NCI-H510A treated with DMSO at 0.1 percent for 48 hours (cell line): ENCODE results near the gene RPS6KA2.

Experiments used
- DNase-seq: peaks from one replicate; lab custom pipeline; 2025; lab: John Stamatoyannopoulos, UW

RPS6KA2 gene

GRCh38 chr6:166448432-166448831, 178.6 kb downstream of the RPS6KA2 start:
- no peak for DNase-seq

- no peak for DNase-seq
These were observed 180.4 kb downstream of the RPS6KA2 start for GRCh38 chr6:166446567-166447065.

GRCh38 chr6:166446146-166446545, 180.9 kb downstream of the RPS6KA2 start:
- DNase-seq: no peak

DNA sequence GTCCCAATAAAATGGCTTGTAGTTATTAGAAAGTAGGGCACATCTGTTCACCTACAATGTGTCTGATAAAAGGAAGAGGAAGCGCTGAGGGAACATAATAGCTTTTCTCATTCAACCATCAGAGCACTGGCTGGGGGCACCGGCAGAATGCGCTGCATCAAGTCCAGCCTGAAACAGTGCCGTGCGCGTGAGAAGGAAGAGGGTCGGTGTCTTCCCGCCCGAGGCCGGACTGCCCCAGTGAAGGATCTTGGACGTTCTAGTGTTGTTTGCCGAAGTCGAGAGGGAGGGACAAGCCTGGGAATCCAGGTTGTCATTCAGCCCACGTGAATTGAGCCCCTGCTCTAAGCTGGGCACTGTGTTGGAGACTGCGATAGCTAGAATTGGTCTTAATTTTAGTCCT, 182.6 kb downstream of the RPS6KA2 start:
- DNase-seq: no peak

DNA sequence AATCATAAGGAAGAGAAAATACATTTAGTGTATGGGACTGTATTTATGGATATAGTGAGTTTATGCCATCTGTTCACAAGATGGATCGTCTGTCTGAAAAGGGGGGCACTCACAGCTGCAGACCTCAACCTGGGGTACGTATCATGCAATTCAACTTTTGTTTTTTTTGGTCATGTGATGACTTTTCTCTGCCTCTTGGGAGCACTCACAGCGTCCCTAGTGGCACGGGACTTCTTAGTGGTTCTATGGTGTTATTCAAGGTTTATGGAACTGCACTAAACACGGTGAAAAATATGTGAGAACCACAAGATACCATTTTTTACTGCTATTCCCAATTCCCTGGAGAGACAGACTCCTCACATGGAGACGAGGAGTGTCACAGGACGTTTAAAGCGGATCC, 183.9 kb downstream of the RPS6KA2 start:
- no peak for DNase-seq

DNA sequence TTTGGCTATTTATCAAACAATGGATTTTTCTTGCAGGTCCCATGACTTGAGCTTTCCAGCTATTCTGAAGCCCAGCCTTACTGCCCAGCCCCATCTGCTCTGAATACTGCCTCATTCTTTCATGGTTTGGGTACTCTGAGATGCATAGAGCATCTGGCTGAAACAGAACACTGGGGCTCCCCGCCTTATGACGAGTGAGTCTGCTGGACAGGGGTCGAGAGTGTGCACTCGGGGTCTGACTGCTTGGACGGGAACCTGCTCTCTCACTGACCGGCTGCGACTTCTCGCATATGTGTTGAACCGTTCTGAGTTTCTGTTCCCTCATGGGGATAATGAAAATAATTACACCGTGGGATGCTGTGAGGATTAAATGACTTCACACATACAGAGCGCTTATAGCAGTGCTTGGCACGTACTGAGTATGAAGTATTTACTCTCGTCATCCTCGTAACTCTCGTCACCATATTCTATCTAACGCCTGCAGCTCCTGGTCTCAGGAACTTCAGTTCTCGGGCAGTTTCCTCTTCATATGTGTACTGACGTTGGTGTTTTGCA, 184.8 kb downstream of the RPS6KA2 start:
- no peak for DNase-seq

- DNase-seq: no peak
These were observed 185.5 kb downstream of the RPS6KA2 start for GRCh38 chr6:166441325-166442078.

DNA sequence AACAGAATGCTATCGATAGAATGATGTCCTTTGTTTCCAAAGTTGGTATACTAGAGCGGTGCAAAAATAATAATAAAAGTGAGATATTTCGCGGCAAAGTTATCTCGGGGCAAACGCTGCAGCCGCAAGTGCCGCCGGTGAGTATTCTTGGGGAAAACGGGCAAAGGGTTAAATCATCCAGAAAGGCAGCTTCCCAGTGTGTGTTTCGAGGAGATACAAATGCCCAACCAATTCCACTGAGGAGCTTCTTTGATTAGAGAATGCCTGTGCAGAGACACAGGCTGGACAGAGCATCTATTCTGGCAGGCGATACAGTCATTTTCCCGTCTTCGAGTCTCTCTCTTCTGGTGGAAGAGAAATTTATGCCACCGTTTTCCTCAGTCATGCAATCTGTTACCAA, 186.3 kb downstream of the RPS6KA2 start:
- DNase-seq: no peak

DNA sequence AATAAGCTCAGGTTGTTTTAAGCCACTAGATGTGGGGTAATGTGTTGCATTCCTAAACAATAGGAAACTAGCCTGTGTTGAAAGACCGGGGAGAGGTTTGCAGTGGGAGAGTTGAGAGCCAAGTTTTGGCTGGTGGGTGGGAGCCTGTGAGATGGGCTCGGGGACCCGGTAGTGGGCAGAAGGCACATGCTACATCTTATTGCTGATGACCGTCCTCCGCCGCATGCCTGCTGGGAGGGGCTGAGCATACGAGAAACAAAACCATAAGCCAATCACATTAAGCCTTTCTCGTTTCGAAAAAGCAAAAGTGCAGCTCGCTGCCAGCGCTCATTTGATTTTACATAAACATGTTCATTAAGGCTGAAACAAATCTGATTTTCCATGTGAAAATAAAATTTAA, 186.9 kb downstream of the RPS6KA2 start:
- DNase-seq: no peak

DNA sequence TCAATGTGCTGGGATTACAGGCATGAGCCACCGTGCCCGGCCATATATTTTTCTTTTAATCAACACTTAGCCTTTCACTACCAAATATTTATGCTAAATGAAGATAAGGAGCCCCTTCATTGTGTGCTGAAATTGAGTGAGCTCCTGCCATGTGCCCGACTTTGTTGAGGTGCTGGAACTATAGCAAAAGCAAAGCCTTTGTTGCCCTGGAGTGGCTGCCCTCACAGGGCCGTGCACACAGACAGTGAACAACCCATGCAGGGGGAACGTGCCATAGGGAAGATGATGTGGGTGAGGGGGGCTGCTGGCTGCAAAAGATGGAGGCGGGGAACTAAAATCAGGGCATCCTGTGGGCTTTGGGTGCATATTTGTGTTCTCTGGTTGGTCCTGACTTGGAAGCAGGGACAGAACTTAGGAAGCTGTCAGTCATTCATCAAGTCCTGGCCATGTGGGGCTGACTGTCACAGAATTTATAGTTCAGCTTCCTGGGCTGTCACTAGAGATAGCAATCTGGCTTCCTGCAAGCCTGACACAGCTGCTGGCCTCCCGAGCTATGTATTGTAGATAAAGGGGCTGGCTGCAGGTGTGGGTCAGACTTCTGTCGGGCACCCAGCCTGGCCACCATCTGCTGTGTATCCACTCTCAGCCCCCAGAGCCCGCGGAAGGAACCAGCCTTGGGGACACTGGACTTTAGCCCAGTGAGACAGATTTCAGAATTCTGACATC, 187.5 kb downstream of the RPS6KA2 start:
- no peak for DNase-seq

- DNase-seq: no peak
These were observed 188.7 kb downstream of the RPS6KA2 start for GRCh38 chr6:166438211-166438861.

GRCh38 chr6:166437661-166438060, 189.4 kb downstream of the RPS6KA2 start:
- no peak for DNase-seq

- DNase-seq: no peak
These were observed 190.6 kb downstream of the RPS6KA2 start for GRCh38 chr6:166436195-166437139.

- DNase-seq: no peak
These were observed 191.5 kb downstream of the RPS6KA2 start for GRCh38 chr6:166435574-166435973.

DNA sequence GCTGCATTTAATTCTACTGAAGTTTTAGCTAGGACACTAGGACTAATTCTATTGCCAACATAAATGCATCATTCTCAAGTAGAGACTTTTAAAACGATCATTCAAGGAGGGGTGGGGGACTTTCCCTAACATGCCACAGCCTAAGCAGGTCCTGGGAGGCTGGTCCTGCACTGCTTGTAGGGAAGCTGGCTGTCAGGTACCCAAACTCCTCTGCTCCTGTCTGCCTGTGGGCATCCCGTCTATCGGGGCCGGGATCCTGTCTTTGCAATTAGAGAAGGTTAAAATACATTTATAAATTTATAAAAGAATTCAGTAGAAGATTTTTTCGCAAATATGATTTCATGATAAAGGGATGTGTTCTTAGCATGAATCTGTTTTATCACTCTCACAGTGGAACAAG, 192.7 kb downstream of the RPS6KA2 start:
- DNase-seq: no peak

DNA sequence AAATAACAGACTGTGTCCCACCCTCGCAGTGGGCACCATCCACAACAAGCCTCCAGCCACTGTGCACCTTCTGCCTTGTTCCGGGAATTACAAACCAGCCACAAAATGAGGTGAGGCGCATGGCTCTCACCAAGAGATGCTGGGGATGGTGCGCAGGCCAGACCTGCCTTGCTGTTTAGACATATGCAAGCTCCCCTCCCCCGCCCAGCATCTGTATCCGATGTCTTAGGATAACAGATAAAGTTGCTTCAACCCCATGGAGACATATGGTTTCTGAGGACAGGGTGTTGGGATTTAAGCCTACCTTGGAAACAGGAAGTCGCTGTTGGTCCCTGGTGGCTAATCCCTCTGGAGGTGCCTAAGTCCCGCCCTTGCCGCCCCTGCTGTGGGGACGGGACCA, 194.0 kb downstream of the RPS6KA2 start:
- no peak for DNase-seq

DNA sequence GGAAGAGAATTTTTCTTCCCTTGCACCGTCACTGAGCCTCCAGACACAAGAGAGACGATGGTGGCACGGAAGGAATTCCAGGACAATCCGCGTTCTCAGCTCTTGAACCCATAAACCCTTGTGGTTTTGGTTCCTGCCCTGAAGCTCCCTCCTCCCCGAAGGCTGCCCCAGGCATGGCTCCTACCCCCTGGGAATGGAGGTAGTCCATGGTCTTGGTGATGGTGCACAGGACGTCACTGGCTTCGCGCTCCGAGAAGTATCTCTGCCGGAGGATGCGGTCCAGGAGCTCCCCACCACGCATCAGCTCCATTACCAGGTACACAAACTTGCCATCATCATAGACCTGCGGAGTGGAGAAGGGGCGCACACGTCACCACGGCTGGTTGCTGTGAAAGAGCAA, 196.8 kb downstream of the RPS6KA2 start:
- no peak for DNase-seq

- no peak for DNase-seq
These were observed 202.6 kb downstream of the RPS6KA2 start for GRCh38 chr6:166424431-166424830.

GRCh38 chr6:166423781-166424180, 203.3 kb downstream of the RPS6KA2 start:
- no peak for DNase-seq

- DNase-seq: no peak
These were observed 203.9 kb downstream of the RPS6KA2 start for GRCh38 chr6:166423051-166423745.
